Embryonic facial prominence (tissue), 1 donor: Measurements from ENCODE around the gene FSIP1.

Source experiments
- DNase-seq: peaks from one replicate; pipeline ENCODE4 v3.0.0-alpha.2; 2016; ENCODE audit errors: extremely low spot score

Gene FSIP1

DNA sequence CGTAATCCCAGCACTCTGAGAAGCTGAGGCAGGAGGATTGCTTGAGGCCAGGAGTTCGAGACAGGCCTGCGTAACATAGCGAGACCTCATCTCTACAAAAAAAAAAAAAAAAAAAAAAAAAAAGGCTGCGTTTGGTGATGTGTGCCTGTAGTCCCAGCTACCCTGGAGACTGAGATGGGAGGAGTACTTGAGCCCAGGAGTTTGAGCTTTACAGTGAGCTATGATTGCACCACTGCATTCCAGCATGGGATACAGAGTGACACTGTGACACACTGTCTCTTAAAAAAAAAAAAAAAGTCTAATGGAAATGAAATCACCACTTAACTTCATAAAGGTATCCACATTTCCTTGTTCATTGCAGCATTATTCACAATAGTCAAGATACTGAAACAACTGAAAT, 136.2 kb downstream of the FSIP1 start:
- DNase-seq: no peak

DNA sequence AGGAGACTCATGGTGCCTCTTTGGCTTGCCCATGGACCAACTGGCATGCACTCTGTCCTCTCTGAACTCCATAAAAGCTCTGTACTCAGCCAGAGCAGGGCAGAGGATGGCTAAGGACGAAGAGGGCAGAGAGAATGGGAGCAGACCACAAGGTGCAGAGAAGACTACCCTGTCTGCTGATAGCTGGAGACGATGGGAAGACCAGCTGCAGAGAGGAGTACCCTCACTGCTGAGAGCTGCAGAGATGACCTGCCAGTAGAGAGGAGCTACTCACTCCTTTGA, 136.7 kb downstream of the FSIP1 start:
- DNase-seq: no peak

DNA sequence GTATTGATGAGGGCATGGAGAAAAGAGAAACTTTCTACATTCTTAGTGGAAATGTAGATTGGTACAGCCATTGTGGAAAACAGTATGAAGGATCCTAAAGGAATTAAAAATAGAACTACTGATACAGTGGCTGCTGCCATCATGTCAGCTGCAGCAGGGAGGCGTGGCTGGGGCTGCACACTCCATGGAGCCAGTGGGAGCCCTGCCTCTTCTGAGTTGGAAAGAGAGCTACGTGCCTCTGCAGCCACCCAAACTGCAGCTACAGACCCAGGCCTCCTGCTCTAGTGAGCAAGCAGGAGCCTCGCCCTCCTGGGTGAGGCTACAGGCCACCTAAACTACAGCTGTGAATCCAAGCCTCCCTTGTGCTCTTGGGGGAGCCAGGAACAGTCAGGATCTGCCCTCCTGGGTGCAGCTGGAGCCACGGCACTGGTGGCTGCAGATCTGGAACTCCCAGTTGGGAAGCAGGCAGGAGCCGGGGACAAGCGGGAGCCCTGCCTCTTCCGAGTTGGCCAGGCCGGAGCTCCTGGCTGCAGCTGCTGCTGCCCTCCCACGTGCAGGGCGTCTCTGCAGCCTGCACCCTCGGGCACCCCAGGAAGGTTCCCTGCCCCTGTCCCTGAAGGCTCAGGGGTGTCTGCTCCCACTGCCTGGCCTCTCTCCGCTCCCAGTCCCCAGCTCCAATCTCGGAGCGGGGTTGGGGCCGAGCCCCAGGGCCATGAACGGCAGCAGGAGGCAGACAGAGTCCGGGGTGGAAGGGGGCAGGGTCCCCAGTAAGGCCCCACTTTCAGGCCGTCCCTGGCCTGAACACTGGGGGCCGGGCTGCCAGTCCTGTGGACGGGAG, 137.3 kb downstream of the FSIP1 start:
- no peak for DNase-seq

DNA sequence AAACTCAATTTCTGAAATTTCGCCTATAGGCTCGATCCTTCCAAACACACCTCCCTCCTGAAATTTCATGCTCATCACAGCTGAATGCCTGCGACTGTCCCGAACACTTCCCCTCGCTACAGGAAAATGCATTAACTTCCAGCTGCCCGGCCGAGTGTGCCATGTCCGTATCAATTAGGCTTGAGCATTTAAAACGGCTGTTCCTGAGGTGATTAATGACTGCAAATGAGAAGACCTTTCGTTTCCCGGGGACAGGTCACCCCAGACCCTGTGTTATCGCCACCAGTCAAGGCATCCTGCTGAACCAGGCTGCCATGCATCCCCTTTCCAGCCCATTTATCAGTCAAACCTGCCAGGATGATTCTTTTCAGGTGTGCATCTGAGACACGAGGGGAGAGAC, 138.5 kb downstream of the FSIP1 start:
- DNase-seq: no peak

- no peak for DNase-seq
Measured at GRCh38 chr15:39643727-39644126, 138.9 kb downstream of the FSIP1 start.

GRCh38 chr15:39642011-39642640, 140.5 kb downstream of the FSIP1 start:
- peak; percentile 25 for DNase-seq

DNA sequence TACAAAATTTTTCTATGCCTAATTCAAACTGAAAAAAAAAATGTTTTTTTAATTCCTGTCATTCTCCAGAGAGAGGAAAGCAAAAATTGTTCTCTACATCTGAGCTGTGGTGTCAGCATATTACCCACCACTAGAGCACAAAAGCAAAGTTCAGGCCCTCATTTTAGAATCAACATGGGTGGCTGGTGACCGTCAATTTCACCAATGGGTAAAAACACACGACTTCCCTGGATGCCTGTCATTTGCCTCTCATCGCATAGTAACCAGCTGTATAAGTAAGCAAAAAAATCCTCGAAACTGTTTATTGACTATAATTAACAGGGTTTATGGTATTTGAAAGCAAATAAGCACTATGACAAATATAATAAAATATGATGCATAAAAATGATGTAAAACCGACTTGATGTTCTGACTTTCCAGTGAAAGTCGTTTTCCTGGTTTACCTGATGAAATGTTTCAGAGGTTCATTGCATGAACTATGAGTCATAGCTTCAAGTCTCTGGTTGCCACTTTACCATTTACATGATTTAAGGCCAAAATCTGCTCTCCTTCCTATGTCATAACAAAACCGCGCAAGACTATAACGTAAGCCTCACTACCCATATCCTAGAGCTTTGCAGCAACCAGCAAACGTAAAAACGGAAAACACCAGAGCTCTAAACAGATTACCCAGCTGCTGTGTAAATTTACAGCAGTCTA, 141.3 kb downstream of the FSIP1 start:
- DNase-seq: no peak

- DNase-seq: no peak
Measured at GRCh38 chr15:39640665-39641064, 142.0 kb downstream of the FSIP1 start.

GRCh38 chr15:39639037-39639436, 143.6 kb downstream of the FSIP1 start:
- no peak for DNase-seq

DNA sequence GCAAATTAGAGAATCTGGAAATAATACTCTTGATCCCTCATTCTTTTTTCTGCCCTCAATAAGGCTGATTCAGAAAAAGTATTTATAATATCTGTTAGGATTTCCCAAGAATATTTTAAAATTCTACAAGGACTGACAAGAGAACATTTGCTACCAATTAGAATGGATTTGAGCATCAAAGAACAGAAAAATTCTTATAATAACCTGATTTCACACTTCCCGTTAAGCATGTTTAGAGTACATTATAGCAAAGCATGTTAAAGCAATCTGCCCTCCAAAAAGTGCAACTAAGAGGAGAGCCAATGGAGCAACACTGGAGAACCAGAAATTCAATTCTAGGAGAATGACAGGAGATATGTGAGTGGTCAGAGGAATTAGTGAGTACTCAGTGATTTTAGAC, 144.6 kb downstream of the FSIP1 start:
- DNase-seq: peak; percentile 46

- no peak for DNase-seq
Measured at GRCh38 chr15:39631357-39631756, 151.3 kb downstream of the FSIP1 start.

GRCh38 chr15:39629906-39630305, 152.7 kb downstream of the FSIP1 start:
- no peak for DNase-seq

- no peak for DNase-seq
Measured at GRCh38 chr15:39629371-39629770, 153.3 kb downstream of the FSIP1 start.

DNA sequence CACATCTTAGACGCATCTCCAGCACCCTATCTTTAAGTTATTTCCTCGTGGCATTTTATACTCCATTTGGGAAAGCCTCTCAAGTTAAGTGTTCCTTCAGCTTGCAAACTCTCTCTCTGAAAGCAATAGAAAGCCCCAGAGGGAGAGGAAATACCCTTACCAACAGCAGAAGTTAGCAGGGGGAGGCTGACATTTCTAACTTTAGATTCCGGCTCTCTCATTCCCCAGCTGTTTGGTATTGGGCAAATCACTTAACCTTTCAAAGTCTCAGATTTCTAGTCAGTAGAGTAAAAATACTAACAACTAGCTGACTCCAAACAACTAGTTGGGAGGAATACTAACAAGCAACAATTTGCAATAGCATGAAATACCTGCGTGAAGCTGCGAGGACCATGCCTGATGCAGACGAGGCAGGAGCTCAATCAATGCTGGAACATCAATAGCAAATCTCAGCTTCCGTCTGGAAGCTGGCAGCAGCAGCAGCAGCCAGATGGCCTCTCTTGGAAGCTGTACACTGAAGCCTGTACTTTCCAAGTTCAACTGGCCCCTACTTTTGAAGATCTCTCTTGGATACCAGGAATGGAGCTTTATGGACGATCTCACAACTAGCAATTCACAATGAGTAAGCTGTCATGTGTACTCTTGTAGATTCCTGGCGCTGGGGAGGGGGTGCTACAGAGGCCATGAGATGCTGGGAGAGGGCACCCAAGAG, 153.9 kb downstream of the FSIP1 start:
- no peak for DNase-seq

GRCh38 chr15:39628144-39628508, 154.5 kb downstream of the FSIP1 start:
- no peak for DNase-seq

GRCh38 chr15:39627451-39628143, 155.0 kb downstream of the FSIP1 start:
- DNase-seq: no peak

GRCh38 chr15:39625856-39626255, 156.8 kb downstream of the FSIP1 start:
- no peak for DNase-seq

DNA sequence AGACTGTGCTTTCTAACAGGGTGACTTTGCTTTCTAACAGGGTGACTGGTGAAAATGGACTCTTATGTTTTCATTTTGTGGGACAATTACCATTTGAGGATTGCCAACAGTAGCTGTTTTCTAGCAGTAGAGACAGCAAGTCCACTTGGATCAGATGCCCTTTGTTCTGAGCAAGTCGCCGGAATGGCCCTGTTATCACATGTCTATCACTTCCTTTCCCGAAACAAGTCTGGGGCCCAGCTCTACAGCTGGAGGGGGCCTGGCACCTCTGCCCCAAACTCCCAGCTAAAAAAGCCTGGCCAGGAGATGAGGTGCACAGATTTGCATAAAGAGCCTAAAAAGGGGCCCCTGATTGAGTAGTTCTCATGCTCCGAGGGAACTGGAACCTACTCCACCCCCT, 157.2 kb downstream of the FSIP1 start:
- no peak for DNase-seq

DNA sequence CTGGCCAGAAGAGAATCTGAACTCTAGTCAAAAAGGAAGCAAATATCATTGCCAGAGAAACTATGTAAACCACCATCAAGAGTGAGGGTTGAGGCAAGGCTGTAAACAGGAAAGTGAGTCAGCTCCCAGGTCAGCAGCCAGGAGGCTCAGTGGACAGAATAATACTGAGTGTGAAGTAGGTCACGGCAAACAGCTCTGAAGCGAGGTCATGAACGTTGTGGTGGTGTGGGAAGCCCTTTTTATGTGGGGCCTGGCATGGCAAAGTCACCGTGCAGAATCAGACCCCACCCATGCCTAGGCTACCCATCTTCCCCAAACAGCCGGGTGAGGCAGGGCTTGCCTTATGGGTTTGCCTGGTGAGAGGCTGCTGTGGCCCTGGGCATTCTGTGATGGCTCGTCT, 157.8 kb downstream of the FSIP1 start:
- DNase-seq: no peak

- no peak for DNase-seq
Measured at GRCh38 chr15:39623529-39623931, 159.1 kb downstream of the FSIP1 start.

- DNase-seq: no peak
Measured at GRCh38 chr15:39622660-39623516, 159.8 kb downstream of the FSIP1 start.
